Prostate gland (tissue), 2 donors: ENCODE data around the gene SIGLEC8. TPM values are rescaled to one million over a fixed set of nuclear protein-coding genes. Genes with fewer than 3 reads are reported as not detected.

Experiments
- DNase-seq: peaks from one replicate; pipeline ENCODE4 v3.0.0-alpha.2; 2019; ENCODE audit warnings: low spot score
- H3K27ac ChIP-seq, 2 donors: fragments of 200-600 bp; sonication (generic); 2 replicates each; pipeline ENCODE4 v1.5.1; 2017 to 2019
- H3K27me3 ChIP-seq: fragments of 200-600 bp; sonication (generic); replicated peaks from 2 replicates; pipeline ENCODE4 v1.5.1; 2019; ENCODE audit not compliant: insufficient read depth
- H3K36me3 ChIP-seq, 2 donors: fragments of 200-600 bp; sonication (generic); 1 replicate in 1 of 2; 2 replicates in 1 of 2; pipeline versions ENCODE4 v1.5.1 to v1.8.1; 2017 to 2019
- H3K4me1 ChIP-seq: fragments of 200-600 bp; sonication (generic); replicated peaks from 2 replicates; pipeline ENCODE4 v1.5.1; 2019
- H3K4me3 ChIP-seq, 2 donors: fragments of 200-600 bp; sonication (generic); 2 replicates each; pipeline ENCODE4 v1.5.1; 2017 to 2019
- H3K9me3 ChIP-seq: fragments of 200-600 bp; sonication (generic); 2 replicates; pipeline ENCODE4 v1.5.1; 2017
- POLR2A ChIP-seq: fragments of 450-650 bp; IDR thresholded peaks from one replicate; pipeline ENCODE4 v1.6.1; 2016; ENCODE audit warnings: antibody characterized with exemption, mild to moderate bottlenecking
- POLR2AphosphoS5 ChIP-seq: sonication (generic); formaldehyde crosslinking; IDR thresholded peaks from one replicate; pipeline ENCODE4 v1.6.1; 2017; ENCODE audit warnings: antibody characterized with exemption
- WGBS: methylation state at CpG from one replicate; pipeline ENCODE4 v1.1.5; 2018; 5-methylcytosine and 5-hydroxymethylcytosine counted together
- intact Hi-C: fragments of 100-400 bp; cut with DNase I; formaldehyde crosslinking; loops from one replicate; pipeline ENCODE4 v1.14.2; 2022
- total RNA-seq, 2 donors: library from RNA; depleted of rRNA; stranded (reverse); fragments of >200 nt; gene quantifications; one replicate each; pipeline ENCODE4 v1.1.0, GENCODE V29; 2016
- TF ChIP-seq, protein P1 (sequence below), 4 experiments: fragments of 200-600 bp in 2 of 4; fragments of 450-650 bp in 2 of 4; sonication (generic) in 2 of 4; IDR thresholded peaks; 1 replicate in 3 of 4; 2 replicates in 1 of 4; pipeline ENCODE4 v1.5.1; 2016 to 2019; ENCODE audit warnings: antibody characterized with exemption in 4 of 4, mild to moderate bottlenecking in 2 of 4, moderate library complexity in 2 of 4

The SIGLEC8 gene
- total RNA-seq, 2 donors from 2014 or later, result 1.0 to 3.0 TPM

DNA sequence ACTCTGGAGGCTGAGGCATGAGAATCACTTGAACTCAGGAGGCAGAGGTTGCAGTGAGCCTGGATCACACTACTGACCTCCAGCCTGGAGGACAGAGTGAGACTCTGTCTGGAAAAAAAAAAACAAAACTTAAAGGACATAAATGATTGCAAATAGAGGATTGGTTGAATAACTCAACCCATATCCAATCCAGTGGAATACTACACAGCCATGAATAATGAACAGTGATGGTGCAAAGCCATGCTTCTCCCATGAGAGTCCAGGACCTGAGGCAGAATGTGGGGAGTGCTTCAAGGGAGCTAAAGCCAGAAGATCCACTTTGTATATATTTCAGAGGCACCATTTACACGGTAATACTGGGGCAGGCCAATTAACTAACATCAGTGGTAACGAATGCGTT is 17.9 kb upstream of the SIGLEC8 start:
- Histone ChIP-seq H3K4me1 (no peaks in the 10 kb centered on the region), H3K9me3 (no peaks in the 10 kb centered on the region), H3K36me3 (no peaks in the 10 kb centered on the region), H3K27me3 (no peaks in the 10 kb centered on the region), H3K27ac (no peak overlapping the region), H3K4me3 (no peak overlapping the region)
- no peak for DNase-seq
- TF ChIP-seq, protein P1, sequence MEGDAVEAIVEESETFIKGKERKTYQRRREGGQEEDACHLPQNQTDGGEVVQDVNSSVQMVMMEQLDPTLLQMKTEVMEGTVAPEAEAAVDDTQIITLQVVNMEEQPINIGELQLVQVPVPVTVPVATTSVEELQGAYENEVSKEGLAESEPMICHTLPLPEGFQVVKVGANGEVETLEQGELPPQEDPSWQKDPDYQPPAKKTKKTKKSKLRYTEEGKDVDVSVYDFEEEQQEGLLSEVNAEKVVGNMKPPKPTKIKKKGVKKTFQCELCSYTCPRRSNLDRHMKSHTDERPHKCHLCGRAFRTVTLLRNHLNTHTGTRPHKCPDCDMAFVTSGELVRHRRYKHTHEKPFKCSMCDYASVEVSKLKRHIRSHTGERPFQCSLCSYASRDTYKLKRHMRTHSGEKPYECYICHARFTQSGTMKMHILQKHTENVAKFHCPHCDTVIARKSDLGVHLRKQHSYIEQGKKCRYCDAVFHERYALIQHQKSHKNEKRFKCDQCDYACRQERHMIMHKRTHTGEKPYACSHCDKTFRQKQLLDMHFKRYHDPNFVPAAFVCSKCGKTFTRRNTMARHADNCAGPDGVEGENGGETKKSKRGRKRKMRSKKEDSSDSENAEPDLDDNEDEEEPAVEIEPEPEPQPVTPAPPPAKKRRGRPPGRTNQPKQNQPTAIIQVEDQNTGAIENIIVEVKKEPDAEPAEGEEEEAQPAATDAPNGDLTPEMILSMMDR (IDR thresholded peaks at IDR 0.05), result no peak
- TF ChIP-seq POLR2A (no peak), POLR2AphosphoS5 (no peak)
- intact Hi-C loops, result loop anchor here (10.0 kb wide), 1 partner anchor 299 kb away; no protein-coding TSS in a partner anchor
- 92% methylated on average over 3 of the region's 3 CpGs for WGBS

DNA sequence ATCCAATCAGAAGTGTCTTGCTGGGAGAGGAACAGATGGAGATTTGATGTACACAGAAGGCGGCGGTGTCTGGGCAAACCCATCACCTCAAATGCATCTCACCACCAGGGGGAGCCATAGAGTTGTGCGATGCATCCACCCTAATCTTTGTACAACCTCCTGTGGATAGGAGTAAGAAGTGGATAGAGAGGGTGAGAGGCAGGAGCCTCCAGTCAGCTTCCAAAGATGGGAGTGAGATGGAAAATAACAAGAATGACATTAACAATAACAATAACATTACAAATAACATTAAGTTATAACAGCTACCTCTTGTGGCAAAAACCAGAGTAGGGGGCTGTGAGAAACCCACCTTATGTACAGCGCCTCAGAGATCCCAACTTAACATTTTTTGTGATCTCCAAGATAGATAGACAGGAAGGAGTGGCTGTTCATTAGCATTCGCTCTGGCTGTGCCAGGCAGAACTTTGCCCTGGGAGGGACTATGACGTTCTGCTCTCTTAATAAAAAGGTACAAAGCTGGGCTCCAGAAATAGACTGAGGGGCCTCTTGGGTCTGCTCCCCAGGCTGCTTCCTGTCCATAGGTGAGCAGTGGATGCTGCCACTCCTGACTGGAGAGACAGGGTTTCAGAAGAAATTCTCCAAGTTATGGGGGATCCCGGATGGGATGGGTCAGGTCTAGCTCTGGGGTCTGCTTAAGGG is 14.9 kb upstream of the SIGLEC8 start:
- Histone ChIP-seq H3K4me1 (no peaks in the 10 kb centered on the region), H3K9me3 (no peaks in the 10 kb centered on the region), H3K36me3 (no peaks in the 10 kb centered on the region), H3K4me3 (no peak overlapping the region), H3K27me3 (no peaks in the 10 kb centered on the region), H3K27ac (no peak overlapping the region)
- peak; percentile 75 for DNase-seq
- TF ChIP-seq, protein P1 (IDR thresholded peaks at IDR 0.05), result peak; percentile 44 to 84 (median 74)
- no peak for TF ChIP-seq POLR2A
- intact Hi-C loops, result loop anchor here (5.0 to 10.0 kb wide), 2 partner anchors 184 to 302 kb away; no protein-coding TSS in a partner anchor
- WGBS, result 29% methylated on average over 7 of the region's 7 CpGs

DNA sequence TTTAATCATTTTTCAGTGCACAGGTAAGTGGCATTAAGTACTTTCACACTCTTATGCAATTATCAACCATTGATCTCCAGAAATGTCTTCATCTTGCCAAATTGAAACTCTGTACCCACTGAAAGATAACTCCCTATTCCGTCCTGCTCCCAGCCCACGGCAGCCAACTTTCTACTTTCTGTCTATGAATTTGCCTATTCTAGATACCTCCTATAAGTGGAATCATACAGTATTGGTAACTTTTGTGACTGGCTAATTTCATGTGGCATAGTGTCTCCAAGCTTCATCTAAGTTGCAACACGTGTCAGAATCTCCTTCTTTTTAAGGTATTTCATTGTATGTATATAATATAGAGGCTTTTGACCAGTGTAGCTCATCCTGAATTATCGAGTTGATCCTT is 14.4 kb upstream of the SIGLEC8 start:
- Histone ChIP-seq H3K4me3 (no peak overlapping the region), H3K4me1 (no peaks in the 10 kb centered on the region), H3K27ac (no peak overlapping the region), H3K27me3 (no peaks in the 10 kb centered on the region), H3K9me3 (no peaks in the 10 kb centered on the region), H3K36me3 (no peaks in the 10 kb centered on the region)
- 14% methylated on average over 4 of the region's 4 CpGs for WGBS
- intact Hi-C loops, result loop anchor here (5.0 to 10.0 kb wide), 2 partner anchors 185 to 302 kb away; no protein-coding TSS in a partner anchor
- DNase-seq, result no peak
- TF ChIP-seq POLR2AphosphoS5, result no peak
- TF ChIP-seq, protein P1 (IDR thresholded peaks at IDR 0.05), result no peak
- no peak for TF ChIP-seq POLR2A

DNA sequence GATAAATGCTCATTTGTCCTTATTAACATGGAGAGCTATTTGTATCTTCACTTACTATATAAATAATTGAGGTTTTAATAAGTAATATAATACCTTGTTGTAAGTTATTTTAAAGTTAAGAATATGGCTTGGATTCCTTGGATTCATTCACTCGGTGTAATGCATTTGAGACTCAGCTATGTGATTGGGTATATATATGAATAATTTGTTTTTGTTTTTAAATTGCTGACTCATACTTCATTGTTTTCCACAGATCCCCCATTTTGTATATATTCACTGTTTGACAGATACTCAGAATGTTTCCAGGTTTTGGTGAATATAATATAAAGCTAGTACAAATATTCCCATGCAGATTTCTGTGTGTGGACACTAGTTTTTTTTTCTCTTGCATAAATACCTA is 13.3 kb upstream of the SIGLEC8 start:
- TF ChIP-seq POLR2A, result no peak
- TF ChIP-seq, protein P1 (IDR thresholded peaks at IDR 0.05), result no peak
- intact Hi-C loops, result loop anchor here (5.0 to 10.0 kb wide), 2 partner anchors 186 to 303 kb away; no protein-coding TSS in a partner anchor
- WGBS, result 61% methylated on average over 1 of the region's 1 CpG
- Histone ChIP-seq H3K36me3 (no peaks in the 10 kb centered on the region), H3K9me3 (no peaks in the 10 kb centered on the region), H3K4me1 (no peaks in the 10 kb centered on the region), H3K4me3 (no peak overlapping the region), H3K27me3 (no peaks in the 10 kb centered on the region), H3K27ac (no peak overlapping the region)
- no peak for DNase-seq

- WGBS, result 87% methylated on average over 9 of the region's 9 CpGs
- intact Hi-C loops, result loop anchor here (5.0 to 10.0 kb wide), 2 partner anchors 186 to 304 kb away; no protein-coding TSS in a partner anchor
- DNase-seq, result no peak
- Histone ChIP-seq H3K27ac (no peak overlapping the region), H3K9me3 (no peaks in the 10 kb centered on the region), H3K4me3 (no peak overlapping the region), H3K36me3 (no peaks in the 10 kb centered on the region), H3K4me1 (no peaks in the 10 kb centered on the region), H3K27me3 (no peaks in the 10 kb centered on the region)
- TF ChIP-seq POLR2AphosphoS5 (no peak), POLR2A (no peak)
- TF ChIP-seq, protein P1 (IDR thresholded peaks at IDR 0.05), result no peak
Observed at GRCh38 chr19:51470966-51471365, 12.7 kb upstream of the SIGLEC8 start.
